HL-60/S4 (cell line): ENCODE data around the gene FFAR3.
"Not testable (repeated sequence)": the region's sequence is repeated elsewhere in the genome, so short reads cannot be mapped to it uniquely, and the experiment has no call there.

Source experiments
- in situ Hi-C: fragments of 300-500 bp; cut with MboI; formaldehyde crosslinking; loops from 2 replicates; pipeline ENCODE4 v1.14.3; 2022; ENCODE audit warnings: low sequenced_read_pairs

Gene FFAR3

GRCh38 chr19:35397064-35397463, 38.8 kb downstream of the FFAR3 start:
- in situ Hi-C loops: no loop called here

- in situ Hi-C loops: no loop called here
These were observed 40.3 kb downstream of the FFAR3 start for GRCh38 chr19:35398570-35398969.

GRCh38 chr19:35399231-35399630, 41.0 kb downstream of the FFAR3 start:
- in situ Hi-C loops: no loop called here

GRCh38 chr19:35399948-35400772, 41.9 kb downstream of the FFAR3 start:
- in situ Hi-C loops: no loop called here

GRCh38 chr19:35400773-35401100, 42.5 kb downstream of the FFAR3 start:
- in situ Hi-C loops: no loop called here

GRCh38 chr19:35401416-35401815, 43.2 kb downstream of the FFAR3 start:
- in situ Hi-C loops: not testable (repeated sequence)

GRCh38 chr19:35403116-35403760, 45.0 kb downstream of the FFAR3 start:
- in situ Hi-C loops: no loop called here

- in situ Hi-C loops: no loop called here
These were observed 46.8 kb downstream of the FFAR3 start for GRCh38 chr19:35404879-35405622.

- in situ Hi-C loops: no loop called here
These were observed 49.4 kb downstream of the FFAR3 start for GRCh38 chr19:35407619-35408018.

- in situ Hi-C loops: no loop called here
These were observed 50.3 kb downstream of the FFAR3 start for GRCh38 chr19:35408284-35409171.

GRCh38 chr19:35409191-35409590, 50.9 kb downstream of the FFAR3 start:
- in situ Hi-C loops: no loop called here
